ENCODE measurements around the gene GRAMD4. TPM values are rescaled to one million over a fixed set of nuclear protein-coding genes. Genes with fewer than 3 reads are reported as not detected.
A peak's percentile ranks its signal among the peaks of the same experiment; 100 is the strongest.

Gene GRAMD4
- total RNA-seq, 1 experiment from 2014 or later: 19.8 TPM

DNA sequence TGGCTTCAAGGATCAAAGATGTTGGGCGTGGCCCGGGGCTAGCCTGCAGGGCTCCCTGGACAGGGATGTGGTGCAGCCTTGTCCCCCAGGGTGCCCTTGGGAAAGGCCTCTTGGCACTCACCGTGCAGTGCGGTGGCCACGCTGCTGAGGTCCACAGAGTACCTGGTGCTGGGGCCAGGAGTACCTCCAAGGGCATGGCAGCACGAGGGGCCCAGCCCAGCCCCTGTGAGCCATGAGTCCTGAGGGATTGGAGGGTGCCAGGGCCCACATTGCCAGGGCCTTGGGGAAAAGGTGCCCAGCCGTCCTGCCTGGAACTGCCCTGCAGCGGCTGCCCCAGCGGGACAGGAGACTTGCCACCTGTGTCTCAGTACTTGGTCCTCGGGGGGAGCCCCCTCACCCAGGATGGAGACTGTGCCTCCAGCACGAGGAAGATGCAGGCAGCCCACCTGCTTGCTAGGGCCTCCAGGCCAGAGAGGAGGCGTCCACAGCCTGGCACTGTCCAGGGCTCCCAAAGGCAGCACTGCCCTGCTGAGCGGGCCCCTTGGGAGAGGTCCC, 44.2 kb downstream of the GRAMD4 start:
- Mint-ChIP-seq H3K27me3 (ENCODE audit: low read depth) (no peaks in the 10 kb centered on the region), H3K9me3 (no peaks in the 10 kb centered on the region), H3K4me3 (no peak overlapping the region; a peak in 1 of 5 replicates), H3K27ac (peak overlapping the region in 1 of 3 experiments; percentile 55; a peak in 2 of 7 replicates), H3K4me1 (peaks cover 7 to 12% of the 10 kb centered on the region in 2 experiments), H3K36me3 (ENCODE audit: insufficient read depth in 1 of 3, low read depth in 3 of 3) (peaks cover 2 to 5% (median 4%) of the 10 kb centered on the region in 3 experiments; a peak in 4 of 7 replicates)
- Histone ChIP-seq H3K9ac (ENCODE audit: extremely low read depth, insufficient read length, low read length) (no peak overlapping the region), H3K14ac (ENCODE audit: insufficient read depth, low read length) (no peak overlapping the region; the same call in 1 of the 2 replicates), H3K79me2 (ENCODE audit: insufficient read depth, low read length) (no peaks in the 10 kb centered on the region), H3K79me1 (ENCODE audit: insufficient read depth, low read depth, low read length, poor library complexity, severe bottlenecking) (no peaks in the 10 kb centered on the region), H3K56ac (ENCODE audit: insufficient read length, low read depth, low read length) (no peak overlapping the region), H3K4ac (ENCODE audit: low read depth, low read length) (no peak overlapping the region), H4K91ac (ENCODE audit: insufficient read length, low read depth, low read length) (no peak overlapping the region), H2AFZ (ENCODE audit: low read length) (no peak overlapping the region), H3K27ac (ENCODE audit: insufficient read length, low read depth, low read length) (no peak overlapping the region), H4K5ac (ENCODE audit: insufficient read length, low read depth, low read length) (no peak overlapping the region), H3K27me3 (ENCODE audit: insufficient read depth, low read length) (no peaks in the 10 kb centered on the region), H2BK5ac (ENCODE audit: insufficient read length, low read length) (no peak overlapping the region), H3K4me1 (ENCODE audit: insufficient read depth, low read length) (no peaks in the 10 kb centered on the region), H2BK15ac (ENCODE audit: low read depth, low read length) (no peak overlapping the region), H2BK20ac (ENCODE audit: low read depth, low read length, poor library complexity, severe bottlenecking) (no peak overlapping the region), H4K20me1 (ENCODE audit: control insufficient read depth, insufficient read depth, insufficient read length) (no peaks in the 10 kb centered on the region), H2BK12ac (ENCODE audit: insufficient read length, low read depth, low read length) (no peak overlapping the region), H3K4me2 (ENCODE audit: insufficient read depth, insufficient read length, low read length) (no peak overlapping the region), H2BK120ac (ENCODE audit: low read depth, low read length, poor library complexity, severe bottlenecking) (no peak overlapping the region), H3T11ph (ENCODE audit: low read length) (no peak overlapping the region), H3K9me3 (ENCODE audit: control insufficient read depth, low read depth, low read length) (no peaks in the 10 kb centered on the region), H2AK5ac (ENCODE audit: insufficient read length, low read length) (no peak overlapping the region), H3K18ac (ENCODE audit: insufficient read length, low read depth, low read length) (no peak overlapping the region), H4K8ac (replicated peaks; ENCODE audit: insufficient read length, low read depth, low read length) (no peak overlapping the region), H3K23ac (ENCODE audit: insufficient read length, low read depth, low read length) (no peak overlapping the region), H3K23me2 (ENCODE audit: insufficient read length, low read depth, low read length, poor library complexity, severe bottlenecking) (no peaks in the 10 kb centered on the region)
- DNase-seq: no peak
- TF ChIP-seq, protein P1, sequence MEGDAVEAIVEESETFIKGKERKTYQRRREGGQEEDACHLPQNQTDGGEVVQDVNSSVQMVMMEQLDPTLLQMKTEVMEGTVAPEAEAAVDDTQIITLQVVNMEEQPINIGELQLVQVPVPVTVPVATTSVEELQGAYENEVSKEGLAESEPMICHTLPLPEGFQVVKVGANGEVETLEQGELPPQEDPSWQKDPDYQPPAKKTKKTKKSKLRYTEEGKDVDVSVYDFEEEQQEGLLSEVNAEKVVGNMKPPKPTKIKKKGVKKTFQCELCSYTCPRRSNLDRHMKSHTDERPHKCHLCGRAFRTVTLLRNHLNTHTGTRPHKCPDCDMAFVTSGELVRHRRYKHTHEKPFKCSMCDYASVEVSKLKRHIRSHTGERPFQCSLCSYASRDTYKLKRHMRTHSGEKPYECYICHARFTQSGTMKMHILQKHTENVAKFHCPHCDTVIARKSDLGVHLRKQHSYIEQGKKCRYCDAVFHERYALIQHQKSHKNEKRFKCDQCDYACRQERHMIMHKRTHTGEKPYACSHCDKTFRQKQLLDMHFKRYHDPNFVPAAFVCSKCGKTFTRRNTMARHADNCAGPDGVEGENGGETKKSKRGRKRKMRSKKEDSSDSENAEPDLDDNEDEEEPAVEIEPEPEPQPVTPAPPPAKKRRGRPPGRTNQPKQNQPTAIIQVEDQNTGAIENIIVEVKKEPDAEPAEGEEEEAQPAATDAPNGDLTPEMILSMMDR (conservative IDR thresholded peaks at IDR 0.05): no peak
- no CpG with 5 or more reads among the region's 13 CpGs for WGBS (ENCODE audit: extremely low coverage, insufficient read length, low lambda C conversion rate)

Measured in H9 (cell line).